GM12891 (cell line): Measurements from ENCODE around the gene HOXA3.

Experiments
- PAX5 ChIP-seq: IDR thresholded peaks from 2 replicates; pipeline ENCODE4 v1.6.1; 2011; ENCODE audit warnings: low read length, moderate library complexity, mild to moderate bottlenecking; ENCODE audit not compliant: insufficient read depth, severe bottlenecking
- POLR2A ChIP-seq: IDR thresholded peaks from 2 replicates; pipeline ENCODE4 v1.6.1; 2011; ENCODE audit warnings: low read depth, low read length, control low read depth
- POLR2AphosphoS5 ChIP-seq: IDR thresholded peaks from 2 replicates; pipeline ENCODE4 v1.6.1; 2011; ENCODE audit warnings: low read depth, low read length, control low read depth
- POU2F2 ChIP-seq: IDR thresholded peaks from 2 replicates; pipeline ENCODE4 v1.6.1; 2011; ENCODE audit warnings: low read depth, mild to moderate bottlenecking, control low read depth, low read length, moderate library complexity
- SPI1 ChIP-seq: IDR thresholded peaks from 2 replicates; pipeline ENCODE4 v1.6.1; 2011; ENCODE audit warnings: low read depth, low read length, control low read depth
- TAF1 ChIP-seq: IDR thresholded peaks from 2 replicates; pipeline ENCODE4 v1.6.1; 2011; ENCODE audit warnings: low read depth, low read length, control low read depth

DNA sequence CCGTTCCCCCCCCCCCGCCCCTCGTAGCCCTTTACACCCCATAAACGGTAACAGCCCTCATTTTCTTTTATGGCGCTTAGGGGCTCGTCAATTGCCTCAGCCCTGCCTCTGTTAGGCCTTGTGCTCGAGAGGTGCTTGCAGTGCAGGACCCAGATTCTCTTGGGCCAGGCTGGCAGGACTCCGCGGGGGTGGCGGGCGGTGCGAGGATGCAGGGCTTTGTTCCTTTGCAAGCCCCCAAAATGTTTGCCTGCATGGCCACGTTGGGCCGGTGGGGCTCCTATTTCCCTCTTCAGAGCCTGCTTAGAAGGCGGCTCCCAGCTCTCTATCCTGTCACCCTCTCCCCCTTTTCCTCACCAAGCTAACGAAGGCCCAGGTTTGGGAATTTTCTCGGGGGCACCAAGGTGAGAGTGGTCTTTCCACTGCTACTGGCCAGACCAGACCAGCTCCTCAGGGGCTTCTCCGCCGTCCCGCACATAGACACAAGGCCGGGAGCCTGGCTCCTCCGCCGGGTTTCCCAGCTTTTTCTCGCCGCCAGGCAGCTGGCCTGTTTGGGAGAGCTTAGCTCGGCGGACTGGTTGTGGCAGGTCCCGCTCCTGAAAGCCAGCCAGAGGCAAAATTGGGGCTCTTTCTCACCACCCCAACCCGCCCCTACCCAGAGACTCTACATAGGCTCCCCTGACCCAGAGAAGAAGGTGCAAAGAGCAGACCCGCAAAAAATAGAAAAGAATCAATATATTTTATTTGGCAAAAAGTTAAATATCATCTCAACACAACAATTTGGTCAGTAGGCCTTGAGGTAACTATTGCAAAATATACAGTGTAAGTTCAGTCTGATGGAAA, 9.6 kb upstream of the HOXA3 start:
- TF ChIP-seq POLR2AphosphoS5 (no peak), TAF1 (no peak), POLR2A (no peak), PAX5 (no peak), POU2F2 (no peak), SPI1 (no peak)
